Transverse colon (tissue), 4 donors: ENCODE measurements around the gene ELAVL4.

Source experiments
- CTCF ChIP-seq, 5 experiments: fragments of 200-600 bp in 3 of 5; fragments of 450-650 bp in 2 of 5; sonication (generic) in 3 of 5; IDR thresholded peaks; 1 replicate in 2 of 5; 2 replicates in 3 of 5; pipeline ENCODE4 v1.5.1; 2016 to 2017; ENCODE audit warnings: antibody characterized with exemption in 5 of 5, inconsistent platforms in 3 of 5, mild to moderate bottlenecking in 2 of 5, moderate library complexity in 1 of 5
- EP300 ChIP-seq: sonication (generic); formaldehyde crosslinking; IDR thresholded peaks from one replicate; pipeline ENCODE4 v1.6.1; 2017; ENCODE audit warnings: antibody characterized with exemption, low read depth
- POLR2A ChIP-seq: fragments of 450-650 bp; IDR thresholded peaks from one replicate; pipeline ENCODE4 v1.6.1; 2016; ENCODE audit warnings: antibody characterized with exemption, mild to moderate bottlenecking, moderate library complexity
- POLR2AphosphoS5 ChIP-seq, 3 donors: sonication (generic); formaldehyde crosslinking; IDR thresholded peaks; one replicate each; pipeline ENCODE4 v1.6.1; 2016; ENCODE audit warnings: antibody characterized with exemption in 3 of 3

- TF ChIP-seq CTCF (IDR thresholded peaks at IDR 0.05) (no peak), POLR2A (no peak), POLR2AphosphoS5 (IDR thresholded peaks at IDR 0.05) (no peak), EP300 (no peak)
Observed at GRCh38 chr1:50172299-50172698, 63.6 kb downstream of the ELAVL4 start.
